Measurements from ENCODE around the gene LUZP1.
"Not testable (repeated sequence)": the region's sequence is repeated elsewhere in the genome, so short reads cannot be mapped to it uniquely, and the experiment has no call there.

LUZP1 gene

GRCh38 chr1:23193391-23194118 lies 24.9 kb upstream of the LUZP1 start:
- Histone ChIP-seq H3K4me3 (ENCODE audit: low read depth, low read length) (no peak overlapping the region), H3K27me3 (ENCODE audit: insufficient read depth, low read depth, severe bottlenecking) (no peaks in the 10 kb centered on the region), H3K36me3 (no peaks in the 10 kb centered on the region), H3K9me3 (ENCODE audit: severe bottlenecking) (no peaks in the 10 kb centered on the region), H3K27ac (no peak overlapping the region)
- no peak for DNase-seq
- TF ChIP-seq CTCF (IDR thresholded peaks at IDR 0.05; ENCODE audit: low read depth, low read length): no peak

- no peak for DNase-seq
- H3K27ac ChIP-seq: no peak overlapping the region
- no peaks in the 10 kb centered on the region for H3K9me3 ChIP-seq (ENCODE audit: severe bottlenecking)
- no peaks in the 10 kb centered on the region for H3K36me3 ChIP-seq
- H3K4me3 ChIP-seq (ENCODE audit: low read depth, low read length): no peak overlapping the region
- TF ChIP-seq CTCF (IDR thresholded peaks at IDR 0.05; ENCODE audit: low read depth, low read length): no peak
- no peaks in the 10 kb centered on the region for H3K27me3 ChIP-seq (ENCODE audit: insufficient read depth, low read depth, severe bottlenecking)
Observed at GRCh38 chr1:23191199-23191598, 22.5 kb upstream of the LUZP1 start.

GRCh38 chr1:23188936-23189452 lies 20.3 kb upstream of the LUZP1 start:
- H3K9me3 ChIP-seq (ENCODE audit: severe bottlenecking); DNase-seq; H3K27ac ChIP-seq; H3K4me3 ChIP-seq (ENCODE audit: low read depth, low read length); H3K27me3 ChIP-seq (ENCODE audit: insufficient read depth, low read depth, severe bottlenecking); H3K36me3 ChIP-seq: not testable (repeated sequence)

GRCh38 chr1:23188434-23188884 lies 19.8 kb upstream of the LUZP1 start:
- Histone ChIP-seq H3K27ac (no peak overlapping the region; the same call in 1 of the 2 replicates), H3K4me3 (ENCODE audit: low read depth, low read length) (no peak overlapping the region), H3K36me3 (no peaks in the 10 kb centered on the region), H3K27me3 (ENCODE audit: insufficient read depth, low read depth, severe bottlenecking) (no peaks in the 10 kb centered on the region), H3K9me3 (ENCODE audit: severe bottlenecking) (no peaks in the 10 kb centered on the region)
- no peak for TF ChIP-seq CTCF (IDR thresholded peaks at IDR 0.05; ENCODE audit: low read depth, low read length)
- DNase-seq: no peak

- no peaks in the 10 kb centered on the region for H3K27me3 ChIP-seq (ENCODE audit: insufficient read depth, low read depth, severe bottlenecking)
- no peak for TF ChIP-seq CTCF (IDR thresholded peaks at IDR 0.05; ENCODE audit: low read depth, low read length)
- H3K9me3 ChIP-seq (ENCODE audit: severe bottlenecking): no peaks in the 10 kb centered on the region
- H3K27ac ChIP-seq: peak overlapping the region; percentile 60
- no peak overlapping the region for H3K4me3 ChIP-seq (ENCODE audit: low read depth, low read length)
- peak; percentile 79 for DNase-seq
- H3K36me3 ChIP-seq: no peaks in the 10 kb centered on the region
Observed at GRCh38 chr1:23187637-23188036, 19.0 kb upstream of the LUZP1 start.

- Histone ChIP-seq H3K9me3 (ENCODE audit: severe bottlenecking) (no peaks in the 10 kb centered on the region), H3K4me3 (ENCODE audit: low read depth, low read length) (no peak overlapping the region), H3K27me3 (ENCODE audit: insufficient read depth, low read depth, severe bottlenecking) (no peaks in the 10 kb centered on the region), H3K27ac (no peak overlapping the region), H3K36me3 (no peaks in the 10 kb centered on the region)
- DNase-seq: no peak
- no peak for TF ChIP-seq CTCF (IDR thresholded peaks at IDR 0.05; ENCODE audit: low read depth, low read length)
Observed at GRCh38 chr1:23185381-23185780, 16.7 kb upstream of the LUZP1 start.

All from WERI-Rb-1 (cell line).